Stimulated activated CD8-positive, alpha-beta memory T cell treated with anti-CD3 and anti-CD28 coated beads, Interleukin-15, amount 100 ng/mL, for 4 hours (primary cell): ENCODE results near the gene TFAP2E.
"Not testable (repeated sequence)": the region's sequence is repeated elsewhere in the genome, so short reads cannot be mapped to it uniquely, and the experiment has no call there.

Experiments used
- DNase-seq, 2 donors: peaks; one replicate each; pipeline ENCODE4 v3.0.0-alpha.2; 2020; ENCODE audit warnings: low read depth in 2 of 2

The TFAP2E gene

GRCh38 chr1:35574125-35574654 lies 1.1 kb downstream of the TFAP2E start:
- no peak for DNase-seq

- no peak for DNase-seq
Measured at GRCh38 chr1:35574655-35575415, 1.7 kb downstream of the TFAP2E start.

- DNase-seq: no peak
Measured at GRCh38 chr1:35575416-35575958, 2.4 kb downstream of the TFAP2E start.

- DNase-seq: no peak
Measured at GRCh38 chr1:35576061-35576765, 3.1 kb downstream of the TFAP2E start.

GRCh38 chr1:35576766-35577070 lies 3.6 kb downstream of the TFAP2E start:
- not testable (repeated sequence) for DNase-seq

GRCh38 chr1:35577071-35577998 lies 4.2 kb downstream of the TFAP2E start:
- peak; percentile 28 to 42 for DNase-seq

GRCh38 chr1:35580949-35581388 lies 7.9 kb downstream of the TFAP2E start:
- DNase-seq: no peak

- DNase-seq: not testable (repeated sequence)
Measured at GRCh38 chr1:35581621-35582020, 8.5 kb downstream of the TFAP2E start.

GRCh38 chr1:35585281-35585680 lies 12.2 kb downstream of the TFAP2E start:
- no peak for DNase-seq

GRCh38 chr1:35585805-35586204 lies 12.7 kb downstream of the TFAP2E start:
- DNase-seq: not testable (repeated sequence)

- no peak for DNase-seq
Measured at GRCh38 chr1:35586808-35587207, 13.7 kb downstream of the TFAP2E start.

GRCh38 chr1:35587736-35588135 lies 14.6 kb downstream of the TFAP2E start:
- DNase-seq: no peak

GRCh38 chr1:35588197-35588910 lies 15.2 kb downstream of the TFAP2E start:
- no peak for DNase-seq

- no peak for DNase-seq
Measured at GRCh38 chr1:35589516-35590427, 16.7 kb downstream of the TFAP2E start.

- DNase-seq: no peak
Measured at GRCh38 chr1:35590476-35591040, 17.4 kb downstream of the TFAP2E start.

GRCh38 chr1:35591211-35591610 lies 18.1 kb downstream of the TFAP2E start:
- no peak for DNase-seq

GRCh38 chr1:35592991-35593769 lies 20.1 kb downstream of the TFAP2E start:
- no peak for DNase-seq

GRCh38 chr1:35594005-35594760 lies 21.1 kb downstream of the TFAP2E start:
- DNase-seq: no peak
